ENCODE results near the gene P2RX6. TPM values are rescaled to one million over a fixed set of nuclear protein-coding genes. Genes with fewer than 3 reads are reported as not detected.
A peak's percentile ranks its signal among the peaks of the same experiment; 100 is the strongest.
"Not testable (repeated sequence)": the region's sequence is repeated elsewhere in the genome, so short reads cannot be mapped to it uniquely, and the experiment has no call there.

The P2RX6 gene
- total and polyA plus RNA-seq, 9 of the 15 experiments (the other 6 are each of a cell fraction or from before 2014, with no cell fraction given) = 0.01 to 3.9 (median 1.5) TPM; not detected in 1

- H3K27ac ChIP-seq (ENCODE audit: extremely low read depth, low read depth, low read length); CTCF ChIA-PET (ENCODE audit: low intra/inter-chr PET ratio); H3K4me2 ChIP-seq (ENCODE audit: insufficient read depth, low read length); H3K4me3 ChIP-seq; FAIRE-seq; H2AFZ ChIP-seq (ENCODE audit: low read depth, low read length); H3K9me1 ChIP-seq (ENCODE audit: control insufficient read depth, insufficient read depth, low read length); H3K79me2 ChIP-seq (ENCODE audit: control insufficient read depth, insufficient read depth, low read length); BruUV-seq (replicated peaks); in situ Hi-C loops (cut with MboI); H3K9ac ChIP-seq (ENCODE audit: insufficient read depth in 1 of 2, low read depth in 2 of 2, low read length in 2 of 2); H3K36me3 ChIP-seq (ENCODE audit: control insufficient read depth, insufficient read depth, low read length); ATAC-seq; DNase-seq (ENCODE audit: extremely low read depth in 1 of 4, low spot score in 3 of 4); H3K9me3 ChIP-seq (replicated peaks; ENCODE audit: control insufficient read depth, insufficient read depth, low read depth, low read length); TF ChIP-seq ATF1 (tag; IDR thresholded peaks at IDR 0.05); BRCA1 (IDR thresholded peaks at IDR 0.05): not testable (repeated sequence)
- intact Hi-C loops (cut with micrococcal nuclease) = loop anchor here (5.0 kb wide), 2 partner anchors 36 to 86 kb away; no protein-coding TSS in a partner anchor
- H4K20me1 ChIP-seq (replicated peaks; ENCODE audit: control insufficient read depth, insufficient read depth, low read length) = peaks cover 26% of the 10 kb centered on the region
- H3K4me1 ChIP-seq (replicated peaks in 1 of 2; ENCODE audit: control insufficient read depth in 2 of 2, insufficient read depth in 2 of 2, low read length in 2 of 2) = peaks cover 23 to 35% of the 10 kb centered on the region in 2 experiments
- H3K27me3 ChIP-seq (ENCODE audit: control insufficient read depth in 2 of 2, insufficient read depth in 2 of 2, low read length in 2 of 2) = peaks cover 34 to 77% of the 10 kb centered on the region in 2 experiments; a peak in 4 of 5 replicates
- TF ChIP-seq PURB (CRISPR knock-in tag; IDR thresholded peaks at IDR 0.05; ENCODE audit: low read depth) = 0 out of 2 replicates have a peak, but pooled peaks have one; percentile 70
- TF ChIP-seq ATF1 (CRISPR knock-in tag; IDR thresholded peaks at IDR 0.05) = 0 out of 2 replicates have a peak, but pooled peaks have one; percentile 15
- TF ChIP-seq ZC3H4 (CRISPR knock-in tag; IDR thresholded peaks at IDR 0.05; ENCODE audit: borderline replicate concordance) = 0 out of 2 replicates have a peak, but pooled peaks have one; percentile 35
- TF ChIP-seq BRCA1 (CRISPR knock-in tag; IDR thresholded peaks at IDR 0.05) = 0 out of 2 replicates have a peak, but pooled peaks have one; percentile 70
- POLR2A ChIA-PET = interaction anchor here (0.6 to 12.9 kb wide), 5 partner anchors 7 to 21 kb away, joined by 3 to 120 read pairs (median 24); partner anchors contain the start of gene SLC7A4
- 3% methylated on average over 5 of the region's 5 CpGs for WGBS (ENCODE audit: insufficient coverage, low coverage, missing lambda C conversion rate)
These were observed 33.5 kb downstream of the P2RX6 start for GRCh38 chr22:21048448-21048847.

GRCh38 chr22:21048965-21049364 is 34.0 kb downstream of the P2RX6 start:
- H3K4me2 ChIP-seq (ENCODE audit: insufficient read depth, low read length); ATAC-seq; BruUV-seq (replicated peaks); H3K4me3 ChIP-seq; H3K79me2 ChIP-seq (ENCODE audit: control insufficient read depth, insufficient read depth, low read length); H2AFZ ChIP-seq (ENCODE audit: low read depth, low read length); DNase-seq (ENCODE audit: extremely low read depth in 1 of 4, low spot score in 3 of 4); in situ Hi-C loops (cut with MboI); H3K36me3 ChIP-seq (ENCODE audit: control insufficient read depth, insufficient read depth, low read length); H3K9ac ChIP-seq (ENCODE audit: insufficient read depth in 1 of 2, low read depth in 2 of 2, low read length in 2 of 2); H3K9me3 ChIP-seq (replicated peaks; ENCODE audit: control insufficient read depth, insufficient read depth, low read depth, low read length); H3K9me1 ChIP-seq (ENCODE audit: control insufficient read depth, insufficient read depth, low read length); FAIRE-seq; CTCF ChIA-PET (ENCODE audit: low intra/inter-chr PET ratio); H3K27ac ChIP-seq (ENCODE audit: extremely low read depth, low read depth, low read length): not testable (repeated sequence)
- Histone ChIP-seq H4K20me1 (replicated peaks; ENCODE audit: control insufficient read depth, insufficient read depth, low read length) (peaks cover 29% of the 10 kb centered on the region), H3K27me3 (ENCODE audit: control insufficient read depth in 2 of 2, insufficient read depth in 2 of 2, low read length in 2 of 2) (peaks cover 33 to 78% of the 10 kb centered on the region in 2 experiments; a peak in 4 of 5 replicates), H3K4me1 (replicated peaks in 1 of 2; ENCODE audit: control insufficient read depth in 2 of 2, insufficient read depth in 2 of 2, low read length in 2 of 2) (peaks cover 18 to 30% of the 10 kb centered on the region in 2 experiments)
- WGBS (ENCODE audit: insufficient coverage, low coverage, missing lambda C conversion rate) = 43% methylated on average over 3 of the region's 12 CpGs
- intact Hi-C loops (cut with micrococcal nuclease) = loop anchor here (5.0 kb wide), 2 partner anchors 37 to 87 kb away; no protein-coding TSS in a partner anchor
- POLR2A ChIA-PET = interaction anchor here (1.0 to 12.9 kb wide), 2 partner anchors 19 to 25 kb away, joined by 3 to 120 read pairs; partner anchors contain the start of gene SLC7A4

Measured in K562 (cell line).